ENCODE data around the gene DDX3X.
A peak's percentile ranks its signal among the peaks of the same experiment; 100 is the strongest.
"Not testable (repeated sequence)": the region's sequence is repeated elsewhere in the genome, so short reads cannot be mapped to it uniquely, and the experiment has no call there.

Gene DDX3X

DNA sequence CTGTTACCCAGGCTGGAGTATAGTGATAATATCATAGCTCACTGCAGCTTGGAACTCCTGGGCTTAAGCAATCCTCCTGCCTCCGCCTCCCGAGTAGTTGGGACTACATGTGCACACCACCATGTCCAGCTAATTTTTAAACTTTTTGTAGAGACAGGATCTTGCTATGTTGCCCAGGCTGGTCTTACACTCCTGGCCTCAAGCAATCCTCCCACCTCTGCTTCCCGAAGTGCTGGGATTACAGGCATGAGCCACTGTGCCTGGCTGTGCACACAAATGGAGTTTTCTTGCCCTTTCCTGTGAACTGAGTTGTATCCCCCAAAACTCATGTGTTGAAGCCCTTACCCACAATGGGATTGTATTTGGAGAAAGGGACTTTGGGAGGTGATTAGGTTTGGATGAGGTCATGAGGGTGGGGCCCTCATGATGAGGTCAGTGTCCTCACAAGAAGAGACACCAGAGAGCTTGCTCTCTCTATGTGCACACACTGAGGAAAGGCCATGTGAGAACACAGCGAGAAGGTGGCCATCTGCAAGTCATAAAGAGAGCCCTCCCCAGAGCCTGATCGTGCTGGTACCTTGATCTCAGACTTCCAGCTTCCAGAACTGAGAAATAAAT, 40.1 kb downstream of the DDX3X start:
- DNase-seq (ENCODE audit: low spot score), result no peak

DNA sequence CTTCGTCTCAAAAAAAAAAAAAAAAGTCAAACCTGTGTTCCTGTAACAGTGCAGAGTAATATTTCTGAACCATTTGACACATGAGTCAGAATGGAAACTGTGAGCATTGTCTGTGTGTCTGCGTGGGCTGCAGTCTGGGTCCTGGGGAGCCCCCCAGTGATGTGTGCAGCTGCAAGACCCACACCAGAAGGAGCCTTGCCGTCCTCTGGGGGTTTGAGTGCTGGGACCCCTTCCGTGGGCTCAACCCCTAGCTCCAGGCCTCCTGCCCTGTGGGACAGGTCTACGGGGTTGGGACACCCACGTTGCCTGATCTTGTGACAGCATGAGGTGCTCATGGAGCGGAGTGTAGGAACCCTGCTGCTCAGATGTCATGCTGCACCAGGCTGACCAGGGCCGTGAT, 43.7 kb downstream of the DDX3X start:
- no peak for DNase-seq (ENCODE audit: low spot score)

DNA sequence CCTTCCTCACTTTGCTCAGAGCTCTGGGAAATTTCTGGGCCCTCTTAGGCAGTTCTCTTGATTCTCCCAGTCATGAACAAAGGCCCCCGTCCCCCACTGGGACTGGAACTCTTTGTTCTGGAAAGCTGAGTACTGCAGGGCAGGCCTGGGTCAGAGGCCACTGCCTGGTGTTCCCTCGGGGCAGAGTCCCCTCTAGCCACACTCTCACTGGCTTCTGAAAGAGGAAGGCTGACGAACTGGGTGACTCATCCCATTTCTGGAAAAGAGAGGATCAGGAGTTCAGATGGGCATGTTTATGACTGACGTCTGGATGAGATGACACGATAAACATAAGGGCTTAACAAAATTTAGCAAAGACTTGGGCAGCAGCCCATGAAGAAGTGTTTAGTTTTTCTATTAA, 47.7 kb downstream of the DDX3X start:
- DNase-seq (ENCODE audit: low spot score), result peak; percentile 62

DNA sequence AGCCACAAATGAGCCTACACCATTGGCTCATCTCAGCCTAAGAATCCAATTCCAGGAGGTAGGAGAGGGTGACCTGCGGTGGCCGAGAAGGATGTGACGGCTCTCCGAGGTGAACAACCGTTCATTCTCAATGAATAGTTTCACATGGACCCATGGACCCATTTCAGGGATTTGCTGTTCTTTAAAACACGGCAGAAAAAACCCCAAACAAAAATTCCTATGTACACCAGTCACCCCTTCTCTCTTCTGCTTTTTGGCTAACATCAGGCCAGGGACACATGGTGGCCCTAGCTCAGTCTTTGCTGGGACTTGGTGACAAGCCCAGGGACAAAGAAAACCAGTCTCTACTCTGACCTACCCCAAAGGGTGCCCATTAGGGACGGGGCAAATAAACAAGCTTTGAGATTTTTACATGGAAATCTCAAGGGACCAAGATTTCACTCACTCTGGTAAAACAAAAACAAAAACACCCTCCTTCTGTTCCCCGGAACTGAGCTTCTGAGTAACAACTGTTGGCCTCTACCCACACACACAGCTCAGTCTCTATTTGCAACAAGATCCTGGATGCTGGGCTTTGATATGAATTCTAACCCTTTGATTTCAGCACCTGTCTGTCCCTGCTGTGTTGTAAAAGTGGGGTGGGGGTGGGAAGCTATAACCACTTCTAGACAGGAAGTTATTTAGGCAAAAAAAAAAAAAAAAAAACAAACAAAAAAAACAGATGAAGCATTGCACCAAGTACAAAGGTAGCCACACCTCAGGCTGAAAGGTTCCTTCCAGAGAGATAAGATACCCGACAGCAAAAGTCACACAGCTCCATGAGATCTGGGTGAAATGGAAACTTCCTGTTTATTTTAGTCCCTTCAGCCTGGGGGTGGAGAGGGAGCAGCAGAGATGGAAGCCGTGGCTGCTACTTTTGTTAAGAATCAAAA, 49.0 kb downstream of the DDX3X start:
- DNase-seq (ENCODE audit: low spot score), result no peak

DNA sequence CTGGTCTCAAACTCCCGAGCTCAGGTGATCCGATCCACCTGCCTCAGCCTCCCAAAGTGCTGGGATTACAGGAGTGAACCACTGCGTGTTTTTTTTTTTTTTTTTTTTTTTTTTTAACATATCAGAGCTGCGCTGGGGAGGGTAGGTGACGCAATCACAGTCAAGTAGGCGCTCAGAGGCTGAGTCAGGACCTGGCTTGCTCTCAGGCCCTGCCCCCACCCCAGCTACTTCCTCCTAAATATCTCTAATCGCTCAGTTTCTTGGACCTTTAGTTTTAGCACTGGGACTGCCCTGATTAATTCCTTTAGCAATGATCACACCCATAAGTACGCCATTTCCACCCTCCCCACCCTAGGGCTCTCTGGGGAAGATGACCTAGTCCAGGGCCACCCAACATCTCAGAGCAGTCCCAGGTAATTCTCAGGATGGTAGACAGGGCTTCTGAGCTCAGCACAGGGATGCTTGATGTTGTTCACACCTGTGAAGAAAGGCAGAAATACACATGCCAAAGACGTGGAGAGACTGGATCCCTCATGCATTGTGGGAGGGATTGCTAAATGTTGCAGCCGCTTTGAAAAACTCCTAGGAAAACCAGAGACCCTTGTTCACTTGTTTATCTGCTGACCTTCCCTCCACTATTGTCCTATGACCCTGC, 50.2 kb downstream of the DDX3X start:
- DNase-seq (ENCODE audit: low spot score), result no peak

DNA sequence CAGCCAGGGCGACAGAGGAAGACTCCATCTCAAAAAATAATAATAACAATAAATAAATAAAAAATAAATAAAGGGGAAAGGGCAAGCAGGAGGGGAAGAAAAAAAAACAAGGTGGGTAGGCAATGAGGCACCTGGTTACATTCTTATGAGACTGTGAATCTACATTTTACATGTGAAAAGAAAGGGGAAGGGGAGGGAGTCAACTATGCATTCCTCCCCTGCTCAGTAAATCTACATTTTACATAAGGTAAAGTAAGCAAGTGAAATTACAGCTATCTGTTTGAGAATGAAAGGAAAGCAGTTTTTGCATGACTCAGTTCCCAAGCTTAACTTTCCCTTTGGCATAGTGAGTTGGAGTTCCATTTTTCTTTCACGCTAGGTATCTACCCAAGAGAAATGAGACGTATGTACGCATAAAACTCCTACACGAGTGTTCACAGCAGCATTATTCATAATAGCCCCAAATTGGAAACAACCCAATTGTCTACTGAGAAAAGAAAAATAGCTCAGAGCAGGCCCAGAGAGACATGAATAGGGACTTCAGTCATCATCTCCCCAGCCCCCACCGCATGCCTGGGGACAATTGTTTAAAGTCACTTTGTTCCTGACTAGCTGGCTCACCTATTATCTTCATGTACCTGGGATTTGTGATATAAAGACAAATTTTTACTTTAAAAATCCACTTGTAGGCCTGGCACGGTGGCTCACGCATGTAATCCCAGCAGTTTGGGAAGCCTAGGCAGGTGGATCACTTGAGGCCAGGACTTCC, 52.4 kb downstream of the DDX3X start:
- DNase-seq (ENCODE audit: low spot score), result no peak

DNA sequence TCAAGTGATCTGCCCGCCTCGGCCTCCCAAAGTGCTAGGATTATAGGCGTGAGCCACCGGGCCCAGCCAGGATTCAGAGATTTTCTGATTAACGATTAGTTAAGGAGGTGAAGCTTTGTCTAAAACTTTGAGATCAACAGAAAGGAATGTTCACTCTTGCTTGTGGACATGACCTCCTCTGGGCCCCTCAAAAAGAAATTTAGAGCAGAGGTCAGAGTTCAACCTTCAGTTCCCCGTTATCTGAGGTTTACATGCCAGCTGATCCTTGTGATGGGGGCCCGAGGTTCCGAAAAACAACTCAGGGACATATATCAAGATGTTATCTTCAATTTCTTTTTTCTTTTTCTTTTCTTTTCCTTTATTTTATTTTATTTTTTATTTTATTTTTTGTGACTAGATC, 54.6 kb downstream of the DDX3X start:
- no peak for DNase-seq (ENCODE audit: low spot score)

DNA sequence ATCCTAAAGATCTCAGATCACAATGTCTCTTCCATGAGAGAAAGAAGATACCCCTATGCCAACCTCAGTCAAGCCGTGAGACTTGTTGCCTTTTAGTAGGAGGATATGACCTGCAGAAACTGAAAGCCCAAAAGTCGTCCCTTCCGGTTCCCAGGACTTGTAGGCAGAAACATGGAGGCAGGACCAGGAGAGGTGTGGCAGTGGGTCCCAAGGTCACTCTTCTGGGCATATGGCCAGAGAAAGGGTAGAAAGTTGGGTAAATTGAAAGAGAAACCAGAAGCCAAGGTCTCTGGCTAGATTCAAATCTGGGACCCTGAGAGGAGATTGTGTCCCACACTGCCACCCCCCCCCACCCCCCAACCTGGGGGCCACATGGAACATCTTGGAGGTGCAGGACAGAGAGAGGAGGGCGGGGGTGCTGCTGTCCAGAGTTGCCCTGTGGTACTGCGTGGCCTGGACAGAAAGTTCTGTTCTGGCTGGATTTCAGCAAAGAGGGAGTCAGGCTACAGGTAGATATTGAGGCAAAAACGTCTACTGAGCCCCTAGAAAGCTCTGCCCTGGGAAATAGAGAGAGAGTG, 55.4 kb downstream of the DDX3X start:
- no peak for DNase-seq (ENCODE audit: low spot score)

DNA sequence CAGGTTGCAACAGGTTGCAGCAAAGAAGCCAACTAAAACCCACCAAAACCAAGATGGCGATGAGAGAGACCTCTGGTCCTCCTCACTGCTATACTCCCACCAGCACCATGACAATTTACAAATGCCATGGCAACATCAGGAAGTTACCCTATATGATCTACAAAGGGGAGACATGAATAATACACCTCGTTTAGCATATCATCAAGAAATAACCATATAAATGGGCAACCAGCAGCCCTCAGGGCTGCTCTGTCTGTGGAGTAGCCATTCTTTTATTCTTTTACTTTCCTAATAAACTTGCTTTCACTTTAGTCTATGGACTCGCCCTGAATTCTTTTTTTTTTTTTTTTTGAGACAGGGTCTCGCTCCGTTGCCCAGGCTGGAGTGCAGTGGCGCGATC, 56.6 kb downstream of the DDX3X start:
- not testable (repeated sequence) for DNase-seq (ENCODE audit: low spot score)

DNA sequence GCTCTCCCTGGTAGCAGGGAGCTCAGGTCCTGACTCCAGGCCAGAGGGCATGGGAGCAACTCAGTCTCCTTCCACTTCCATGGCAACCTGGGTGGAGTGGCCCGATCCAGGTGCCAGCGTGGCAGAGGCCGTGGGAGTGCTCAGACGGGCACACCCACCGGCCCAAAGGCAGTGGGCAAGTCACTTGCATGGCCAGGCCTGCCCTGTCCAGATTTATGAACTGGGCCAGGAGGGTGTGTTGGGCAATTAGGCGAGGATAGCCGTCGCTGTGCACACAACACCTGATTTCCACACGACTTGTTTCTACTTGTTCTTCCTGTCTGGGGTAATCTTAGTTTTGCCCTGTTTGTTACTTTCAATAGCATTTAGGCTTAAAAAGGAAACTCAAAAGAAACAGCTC, 57.6 kb downstream of the DDX3X start:
- no peak for DNase-seq (ENCODE audit: low spot score)

DNA sequence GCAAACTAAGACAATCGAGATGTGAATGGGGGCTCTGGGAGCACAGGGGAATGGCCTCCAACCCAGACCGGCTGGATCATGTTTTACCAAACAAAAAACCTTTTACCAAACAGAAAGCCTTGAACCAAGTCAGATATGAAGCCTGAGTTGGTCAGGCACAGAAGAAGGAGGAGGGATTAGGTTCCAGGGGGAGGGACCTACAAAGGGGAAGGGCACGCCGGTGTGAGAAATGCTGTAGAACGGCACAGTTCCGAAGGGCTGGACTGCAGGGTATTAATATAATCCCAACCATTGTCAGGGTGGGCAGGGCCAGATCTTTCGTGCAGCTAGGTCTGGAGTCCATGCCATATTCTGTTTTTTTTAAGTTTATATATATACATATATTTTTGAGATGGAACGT, 60.3 kb downstream of the DDX3X start:
- no peak for DNase-seq (ENCODE audit: low spot score)

DNA sequence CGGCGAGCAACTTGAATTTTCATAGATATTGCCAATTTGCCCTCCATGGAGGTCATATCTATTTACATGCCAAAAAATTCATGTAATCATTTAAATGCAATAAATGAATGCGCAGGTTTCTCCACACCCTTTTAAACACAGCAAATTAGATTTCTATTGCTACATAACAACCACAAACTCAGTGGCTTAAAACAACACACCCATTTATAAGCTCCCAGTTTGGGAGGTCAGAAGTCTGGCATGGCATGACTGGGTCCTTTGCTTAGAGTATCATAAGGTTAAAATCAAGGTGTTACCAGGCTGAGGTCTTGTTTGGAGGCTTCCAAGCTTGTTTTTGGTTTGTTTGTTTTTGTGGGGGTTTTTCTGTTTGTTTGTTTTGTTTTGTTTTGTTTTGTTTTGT, 63.3 kb downstream of the DDX3X start:
- DNase-seq (ENCODE audit: low spot score), result no peak

DNA sequence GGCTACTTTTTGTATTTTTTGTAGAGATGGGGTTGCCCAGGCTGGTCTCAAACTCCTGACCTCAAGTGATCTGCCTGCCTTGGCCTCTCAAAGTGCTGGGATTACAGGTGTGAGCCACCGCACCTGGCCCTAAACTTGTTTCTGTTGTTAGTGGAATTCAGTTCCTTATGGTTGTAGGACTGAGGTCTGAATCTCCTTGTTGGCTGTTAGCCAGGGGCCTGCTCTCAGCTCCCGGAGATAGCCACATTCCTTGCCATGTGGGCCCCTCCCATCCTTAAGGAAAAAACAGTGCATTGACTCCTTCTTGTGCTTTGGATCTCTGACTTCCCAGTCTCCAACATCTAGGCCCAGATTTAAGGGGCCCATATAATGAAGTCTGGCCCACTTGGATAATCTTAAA, 63.8 kb downstream of the DDX3X start:
- DNase-seq (ENCODE audit: low spot score), result no peak

DNA sequence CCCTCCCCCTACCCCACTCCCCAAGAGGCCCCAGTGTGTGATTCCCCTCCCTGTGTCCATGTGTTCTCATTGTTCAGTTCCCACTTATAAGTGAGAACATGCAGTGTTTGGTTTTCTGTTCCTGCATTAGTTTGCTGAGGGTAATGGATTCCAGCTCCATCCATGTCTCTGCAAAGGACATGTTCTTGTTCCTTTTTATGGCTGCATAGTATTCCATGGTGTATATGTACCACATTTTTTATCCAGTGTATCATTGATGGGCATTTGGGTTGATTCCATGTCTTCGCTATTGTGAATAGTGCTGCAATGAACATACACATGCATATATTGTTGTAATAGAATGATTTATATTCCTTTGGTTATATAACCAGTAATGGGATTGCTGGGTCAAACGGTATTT, 68.6 kb downstream of the DDX3X start:
- DNase-seq (ENCODE audit: low spot score), result not testable (repeated sequence)

DNA sequence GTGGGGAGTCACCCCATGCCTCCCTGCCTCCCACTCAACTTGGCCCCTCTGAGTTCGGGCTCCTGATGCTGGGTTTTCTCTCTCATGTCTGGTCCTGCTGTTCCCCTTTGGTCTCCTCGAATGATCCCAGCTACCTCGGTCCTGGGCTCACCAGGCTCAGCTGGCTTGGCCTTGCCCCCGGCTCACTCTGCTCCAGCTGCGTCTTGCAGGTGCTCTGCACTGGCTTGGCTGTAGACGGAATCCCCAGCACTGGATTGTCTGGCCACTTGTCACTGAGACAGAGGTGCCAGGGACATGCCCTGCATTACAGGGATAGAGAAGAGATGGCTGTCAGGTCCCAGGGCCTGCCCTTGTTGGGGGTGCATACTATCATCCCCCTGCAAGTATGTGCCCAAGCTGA, 71.6 kb downstream of the DDX3X start:
- DNase-seq (ENCODE audit: low spot score), result no peak

DNA sequence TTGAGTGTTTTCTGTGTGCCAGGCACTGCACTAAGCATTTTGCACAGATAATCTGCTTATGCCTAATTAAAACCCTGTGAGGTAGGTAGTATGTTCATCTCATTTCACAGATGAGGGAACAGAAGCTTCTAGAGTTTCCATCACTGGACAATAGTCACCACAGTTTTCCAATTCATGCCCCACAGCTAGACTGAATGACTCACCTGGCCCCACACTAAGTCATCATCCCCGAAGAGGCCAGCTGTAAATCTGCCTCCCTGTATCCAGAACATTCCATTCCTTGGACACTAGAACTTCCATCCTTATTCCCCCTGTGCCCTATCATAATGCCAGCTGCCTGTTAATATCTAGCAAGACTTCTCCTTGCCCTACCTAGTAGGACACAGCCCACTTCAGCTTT, 72.2 kb downstream of the DDX3X start:
- DNase-seq (ENCODE audit: low spot score), result no peak

DNA sequence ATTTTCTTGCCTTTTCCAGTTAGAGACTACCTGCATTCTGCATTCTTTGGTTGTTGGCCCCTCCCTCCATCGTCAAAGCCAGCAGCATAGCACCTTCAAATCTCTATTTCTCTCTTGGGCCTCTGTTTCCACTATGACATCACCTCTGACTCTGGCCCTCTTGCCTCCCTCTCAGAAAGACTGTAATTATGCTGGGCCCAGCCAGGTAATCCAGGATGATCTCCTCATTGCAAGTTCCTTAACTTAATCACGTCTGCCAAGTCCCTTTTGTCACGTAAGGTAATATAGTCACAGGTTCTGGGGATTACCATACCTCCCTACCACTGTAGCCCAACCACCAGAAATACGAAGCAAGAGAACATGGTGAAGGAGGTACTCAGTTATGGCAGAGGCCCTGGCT, 73.9 kb downstream of the DDX3X start:
- no peak for DNase-seq (ENCODE audit: low spot score)

DNA sequence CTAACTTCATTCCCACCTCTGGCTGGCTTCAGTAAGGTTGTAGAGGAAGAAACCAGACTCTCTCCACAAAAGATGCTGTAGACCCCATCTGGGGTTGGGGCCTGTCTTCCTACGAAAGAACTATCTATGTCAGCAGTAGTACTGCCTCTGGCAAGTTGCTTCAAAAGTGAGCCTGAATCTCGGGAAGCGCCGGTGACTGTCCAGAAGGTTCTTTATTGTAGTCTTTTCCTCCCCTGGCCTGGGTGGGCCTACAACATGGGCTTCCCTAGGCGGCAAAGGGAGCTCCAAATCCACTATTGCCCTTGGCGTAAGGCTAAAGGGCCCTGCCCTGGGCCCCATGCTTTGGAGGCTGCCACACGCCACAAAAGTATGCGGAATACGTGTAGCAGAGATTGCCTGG, 74.6 kb downstream of the DDX3X start:
- no peak for DNase-seq (ENCODE audit: low spot score)

DNA sequence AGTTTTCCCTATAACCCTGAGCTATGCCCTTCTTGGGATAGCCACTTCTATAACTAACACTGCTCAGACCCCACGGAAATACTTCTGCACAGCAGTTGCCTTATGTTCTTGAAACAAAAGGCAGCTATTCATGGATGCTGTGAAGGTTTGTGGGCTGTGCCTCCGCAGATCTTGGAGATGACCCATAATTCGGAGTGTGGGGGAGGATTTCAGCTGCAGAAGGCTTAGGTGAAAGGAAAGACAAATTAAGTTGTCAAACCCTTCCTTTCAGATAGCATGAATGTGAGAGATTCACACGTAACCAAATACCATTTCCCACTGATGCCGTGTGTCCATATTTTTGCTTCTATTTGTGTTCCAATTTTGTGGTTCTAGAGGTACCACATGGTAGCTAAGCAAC, 75.0 kb downstream of the DDX3X start:
- DNase-seq (ENCODE audit: low spot score), result no peak

DNA sequence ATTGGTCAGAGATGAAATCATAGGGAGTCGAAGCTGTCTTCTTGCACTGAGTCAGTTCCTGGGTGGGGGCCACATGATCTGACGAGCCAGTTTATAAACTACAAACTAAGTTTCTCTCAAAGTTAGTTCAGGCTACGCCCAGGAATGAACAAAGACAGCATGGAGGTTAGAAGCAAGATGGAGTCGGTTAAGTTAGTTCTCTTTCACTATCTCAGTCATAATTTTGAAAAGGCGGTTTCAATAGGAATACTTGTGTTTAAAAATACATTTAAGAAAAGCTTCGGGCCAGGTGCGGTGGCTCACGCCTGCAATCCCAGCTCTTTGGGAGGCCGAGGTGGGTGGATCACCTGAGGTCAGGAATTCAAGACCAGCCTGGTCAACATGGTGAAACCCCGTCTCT, 77.3 kb downstream of the DDX3X start:
- not testable (repeated sequence) for DNase-seq (ENCODE audit: low spot score)

DNA sequence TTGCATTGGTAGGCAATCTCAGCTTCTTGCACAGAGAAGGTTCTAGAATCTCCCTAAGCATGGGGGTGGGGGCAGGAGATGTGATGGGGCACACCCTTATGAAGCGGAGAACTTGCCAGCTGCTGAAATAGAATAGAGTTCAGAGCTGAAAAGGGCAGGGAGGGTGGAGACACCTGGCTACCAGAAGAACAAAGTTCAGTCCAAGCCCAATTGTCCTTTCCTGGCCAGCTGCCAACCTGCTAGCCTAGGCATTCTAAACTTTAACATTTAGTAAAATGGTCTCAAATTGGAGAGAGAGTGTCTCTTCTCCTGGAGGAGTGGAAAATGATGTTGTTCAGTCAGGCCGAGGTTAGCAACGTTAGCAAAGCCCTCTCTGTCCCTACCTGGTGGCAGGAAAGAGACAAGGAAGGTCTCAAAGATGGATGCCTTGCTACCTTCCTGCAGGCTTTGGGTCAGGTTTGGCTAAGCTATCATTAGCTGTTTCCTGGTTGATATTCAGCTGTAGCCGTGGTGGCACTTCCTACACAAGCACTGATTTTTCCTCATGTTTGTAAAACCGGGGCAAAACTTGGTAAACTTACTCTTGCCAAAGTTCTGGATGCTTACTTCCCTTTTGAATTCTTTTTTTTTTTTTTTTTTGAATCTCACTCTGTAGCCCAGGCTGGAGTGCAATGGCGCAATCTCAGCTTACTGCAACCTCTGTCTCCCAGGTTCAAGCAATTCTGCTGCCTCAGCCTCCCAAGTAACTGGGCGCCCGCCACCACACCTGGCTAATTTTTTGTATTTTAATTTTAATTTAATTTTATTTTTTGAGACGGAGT, 78.5 kb downstream of the DDX3X start:
- no peak for DNase-seq (ENCODE audit: low spot score)

All from kidney capillary endothelial cell (primary cell).